ENCODE data around the gene CPOX. TPM values are rescaled to one million over a fixed set of nuclear protein-coding genes. Genes with fewer than 3 reads are reported as not detected.
"Not testable (repeated sequence)": the region's sequence is repeated elsewhere in the genome, so short reads cannot be mapped to it uniquely, and the experiment has no call there.

CPOX gene
- total RNA-seq, result 18.0 TPM
- long read RNA-seq, transcript CPOX-201 (7 exons, 2,821 nt), result major isoform, 35 of 44 reads
- long read RNA-seq, partial matches to known transcripts, result 4 of 44 reads
- long read RNA-seq, other reads (novel, unspliced or antisense), result 5 of 44 reads

GRCh38 chr3:98593046-98593936 lies at the start of gene CPOX:
CPOX (minus strand) TSS chr3:98593611; CDS start chr3:98593504, 107 bp downstream.
- Histone ChIP-seq H3K4me3 (peak within 1 kb of the TSS; percentile 80), H3K27me3 (ENCODE audit: low read depth) (no peaks in the 10 kb centered on the region), H3K36me3 (peaks cover 17% of the 10 kb centered on the region), H3K27ac (peak within 1 kb of the TSS; percentile 78), H3K9me3 (no peaks in the 10 kb centered on the region), H3K4me1 (peaks cover 21% of the 10 kb centered on the region)
- intact Hi-C loops (cut with DNase I), result loop anchor here (10.0 kb wide), 1 partner anchor 222 kb away; no protein-coding TSS in a partner anchor
- no peak for TF ChIP-seq CTCF (IDR thresholded peaks at IDR 0.05)
- peak; percentile 98 for ATAC-seq
- DNase-seq, result peak; percentile 93

- not testable (repeated sequence) for ATAC-seq
These were observed 49.4 kb upstream of the CPOX start for GRCh38 chr3:98642769-98643168.

GRCh38 chr3:98641756-98642155 lies 48.3 kb upstream of the CPOX start:
- H3K4me1 ChIP-seq; H3K27me3 ChIP-seq (ENCODE audit: low read depth); H3K4me3 ChIP-seq; intact Hi-C loops (cut with DNase I); H3K27ac ChIP-seq; H3K36me3 ChIP-seq; H3K9me3 ChIP-seq; ATAC-seq; DNase-seq: not testable (repeated sequence)

More at GRCh38 chr3:98642769-98643168, 49.4 kb upstream of the CPOX start:
- H3K36me3 ChIP-seq; H3K9me3 ChIP-seq; DNase-seq; H3K4me3 ChIP-seq; H3K27me3 ChIP-seq (ENCODE audit: low read depth); intact Hi-C loops (cut with DNase I); H3K4me1 ChIP-seq; H3K27ac ChIP-seq: not testable (repeated sequence)

- H3K4me1 ChIP-seq; ATAC-seq; intact Hi-C loops (cut with DNase I); H3K27me3 ChIP-seq (ENCODE audit: low read depth); H3K9me3 ChIP-seq; DNase-seq; H3K27ac ChIP-seq; H3K4me3 ChIP-seq; H3K36me3 ChIP-seq: not testable (repeated sequence)
These were observed 45.1 kb upstream of the CPOX start for GRCh38 chr3:98638515-98638914.

GRCh38 chr3:98630416-98630815 lies 37.0 kb upstream of the CPOX start:
- no peak for ATAC-seq
- no peak for DNase-seq
- no peaks in the 10 kb centered on the region for H3K27me3 ChIP-seq (ENCODE audit: low read depth)
- intact Hi-C loops (cut with DNase I), result no loop called here
- no peaks in the 10 kb centered on the region for H3K36me3 ChIP-seq
- no peak overlapping the region for H3K4me3 ChIP-seq
- H3K9me3 ChIP-seq, result no peaks in the 10 kb centered on the region
- TF ChIP-seq CTCF (IDR thresholded peaks at IDR 0.05), result no peak
- H3K27ac ChIP-seq, result no peak overlapping the region
- no peaks in the 10 kb centered on the region for H3K4me1 ChIP-seq

GRCh38 chr3:98628317-98628716 lies 34.9 kb upstream of the CPOX start:
- no peak for TF ChIP-seq CTCF (IDR thresholded peaks at IDR 0.05)
- intact Hi-C loops (cut with DNase I), result no loop called here
- Histone ChIP-seq H3K27ac (no peak overlapping the region), H3K4me1 (no peaks in the 10 kb centered on the region), H3K27me3 (ENCODE audit: low read depth) (no peaks in the 10 kb centered on the region), H3K36me3 (no peaks in the 10 kb centered on the region), H3K4me3 (no peak overlapping the region), H3K9me3 (no peaks in the 10 kb centered on the region)
- DNase-seq, result no peak
- no peak for ATAC-seq

- Histone ChIP-seq H3K4me1 (no peaks in the 10 kb centered on the region), H3K36me3 (no peaks in the 10 kb centered on the region), H3K9me3 (no peaks in the 10 kb centered on the region), H3K4me3 (no peak overlapping the region), H3K27me3 (ENCODE audit: low read depth) (no peaks in the 10 kb centered on the region), H3K27ac (no peak overlapping the region)
- TF ChIP-seq CTCF (IDR thresholded peaks at IDR 0.05), result no peak
- no peak for DNase-seq
- ATAC-seq, result no peak
- intact Hi-C loops (cut with DNase I), result no loop called here
These were observed 32.7 kb upstream of the CPOX start for GRCh38 chr3:98626151-98626550.

All from lower lobe of right lung (tissue), 2 donors.